ENCODE measurements around the gene RNF5.
"Not testable (repeated sequence)": the region's sequence is repeated elsewhere in the genome, so short reads cannot be mapped to it uniquely, and the experiment has no call there.

Gene RNF5

GRCh38 chr6:32202186-32202585, 24.0 kb downstream of the RNF5 start:
- no peak for TF ChIP-seq CTCF (IDR thresholded peaks at IDR 0.05; ENCODE audit: control insufficient read depth, insufficient read depth, low read depth, low read length, missing control alignments)
- no peak for DNase-seq (ENCODE audit: low read depth)

GRCh38 chr6:32203426-32204267, 25.4 kb downstream of the RNF5 start:
- no peak overlapping the region for H3K4me3 ChIP-seq (ENCODE audit: control insufficient read depth, low read depth, low read length)
- TF ChIP-seq CTCF (IDR thresholded peaks at IDR 0.05; ENCODE audit: control insufficient read depth, insufficient read depth, low read depth, low read length, missing control alignments), result no peak
- DNase-seq (ENCODE audit: low read depth), result no peak

More at GRCh38 chr6:32202186-32202585, 24.0 kb downstream of the RNF5 start:
- H3K4me3 ChIP-seq (ENCODE audit: control insufficient read depth, low read depth, low read length), result no peak overlapping the region

GRCh38 chr6:32204268-32204715, 26.1 kb downstream of the RNF5 start:
- no peak overlapping the region for H3K4me3 ChIP-seq (ENCODE audit: control insufficient read depth, low read depth, low read length)
- no peak for DNase-seq (ENCODE audit: low read depth)
- no peak for TF ChIP-seq CTCF (IDR thresholded peaks at IDR 0.05; ENCODE audit: control insufficient read depth, insufficient read depth, low read depth, low read length, missing control alignments)

GRCh38 chr6:32208996-32209395, 30.8 kb downstream of the RNF5 start:
- DNase-seq (ENCODE audit: low read depth), result no peak
- no peak for TF ChIP-seq CTCF (IDR thresholded peaks at IDR 0.05; ENCODE audit: control insufficient read depth, insufficient read depth, low read depth, low read length, missing control alignments)
- no peak overlapping the region for H3K4me3 ChIP-seq (ENCODE audit: control insufficient read depth, low read depth, low read length)

GRCh38 chr6:32210191-32210601, 32.0 kb downstream of the RNF5 start:
- no peak overlapping the region for H3K4me3 ChIP-seq (ENCODE audit: control insufficient read depth, low read depth, low read length)

GRCh38 chr6:32211432-32211831, 33.2 kb downstream of the RNF5 start:
- not testable (repeated sequence) for H3K4me3 ChIP-seq (ENCODE audit: control insufficient read depth, low read depth, low read length); DNase-seq (ENCODE audit: low read depth)

More at GRCh38 chr6:32210191-32210601, 32.0 kb downstream of the RNF5 start:
- no peak for TF ChIP-seq CTCF (IDR thresholded peaks at IDR 0.05; ENCODE audit: control insufficient read depth, insufficient read depth, low read depth, low read length, missing control alignments)
- DNase-seq (ENCODE audit: low read depth), result no peak

- H3K4me3 ChIP-seq (ENCODE audit: control insufficient read depth, low read depth, low read length), result no peak overlapping the region
- TF ChIP-seq CTCF (IDR thresholded peaks at IDR 0.05; ENCODE audit: control insufficient read depth, insufficient read depth, low read depth, low read length, missing control alignments), result no peak
- DNase-seq (ENCODE audit: low read depth), result no peak
These were observed 34.0 kb downstream of the RNF5 start for GRCh38 chr6:32212076-32212760.
